Endothelial cell of umbilical vein (primary cell): ENCODE measurements around the gene ABCC4. TPM values are rescaled to one million over a fixed set of nuclear protein-coding genes. Genes with fewer than 3 reads are reported as not detected.

Experiments used
- BruUV-seq: library from RNA; stranded (reverse); fragments of 400-500 nt; replicated peaks from 2 replicates; lab custom pipeline; 2021; lab: Mats Ljungman, UMichigan
- CTCF ChIA-PET: fragments of 300-600, 350-600 bp; sonication (Branson Sonifier 250); formaldehyde crosslinking; loops from one replicate; lab custom pipeline; 2021; ENCODE audit warnings: antibody characterized with exemption, inconsistent platforms; lab: Charles Lee
- POLR2A ChIA-PET: fragments of 300-600, 350-600 bp; sonication (Branson Sonifier 250); formaldehyde crosslinking; loops from one replicate; lab custom pipeline; 2021; ENCODE audit warnings: antibody characterized with exemption, inconsistent platforms; lab: Charles Lee
- DNase-seq: peaks from one replicate; pipeline ENCODE4 v3.0.0-alpha.2; 2011; ENCODE audit warnings: low read depth, low spot score
- FAIRE-seq: peaks from 2 replicates; lab custom pipeline; 2011; peaks lifted over from hg19 to GRCh38; lab: Jason Lieb, UNC
- H2AFZ ChIP-seq: 2 replicates; pipeline ENCODE4 v1.6.0; 2012; ENCODE audit warnings: low read depth, low read length, control low read depth, inconsistent platforms
- H3K27ac ChIP-seq: 2 replicates; pipeline ENCODE4 v1.5.1; 2011; ENCODE audit warnings: low read depth, mild to moderate bottlenecking, control low read depth, low read length, moderate library complexity; ENCODE audit not compliant: insufficient read depth
- H3K27me3 ChIP-seq, 2 experiments: 2 replicates each; pipeline versions ENCODE4 v1.6.0 to v1.6.1; 2011; ENCODE audit warnings: low read length in 2 of 2, mixed read lengths in 1 of 2; ENCODE audit not compliant: control insufficient read depth in 2 of 2, insufficient read depth in 2 of 2
- H3K36me3 ChIP-seq, 2 experiments: 2 replicates in 1 of 2; 3 replicates in 1 of 2; pipeline ENCODE4 v1.5.1; 2011; ENCODE audit warnings: low read length in 2 of 2, mild to moderate bottlenecking in 1 of 2, moderate library complexity in 1 of 2; ENCODE audit not compliant: control insufficient read depth in 2 of 2, insufficient read depth in 2 of 2; ENCODE audit errors: extremely low read depth in 1 of 2
- H3K4me1 ChIP-seq: 3 replicates; pipeline ENCODE4 v1.5.1; 2011; ENCODE audit warnings: mild to moderate bottlenecking, low read length; ENCODE audit not compliant: control insufficient read depth, insufficient read depth; ENCODE audit errors: extremely low read depth
- H3K4me2 ChIP-seq: 2 replicates; pipeline ENCODE4 v1.6.1; 2011; ENCODE audit warnings: low read length, control low read depth, mixed read lengths; ENCODE audit not compliant: insufficient read depth
- H3K4me3 ChIP-seq, 3 experiments: fragments of 200-600 bp in 1 of 3; sonication (generic), shearing (Covaris generic) in 1 of 3; replicated peaks in 1 of 3; 2 replicates each; pipeline ENCODE4 v1.5.1; 2011 to 2016; ENCODE audit warnings: control low read depth in 3 of 3, low read length in 3 of 3, mild to moderate bottlenecking in 2 of 3, inconsistent platforms in 1 of 3, low read depth in 1 of 3, moderate library complexity in 1 of 3; ENCODE audit not compliant: insufficient read depth in 1 of 3
- H3K79me2 ChIP-seq: 2 replicates; pipeline ENCODE4 v1.6.0; 2012; ENCODE audit warnings: low read length, inconsistent platforms; ENCODE audit not compliant: control insufficient read depth, insufficient read depth
- H3K9ac ChIP-seq: replicated peaks from 2 replicates; pipeline ENCODE3; 2011; ENCODE audit warnings: low read length, control low read depth; ENCODE audit not compliant: insufficient read depth; ENCODE audit errors: extremely low read depth
- H3K9me1 ChIP-seq: replicated peaks from 3 replicates; pipeline ENCODE4 v1.6.0; 2011; ENCODE audit warnings: mild to moderate bottlenecking, low read length; ENCODE audit not compliant: control insufficient read depth, insufficient read depth; ENCODE audit errors: extremely low read depth
- H3K9me3 ChIP-seq: replicated peaks from 2 replicates; pipeline ENCODE4 v1.5.1; 2012; ENCODE audit warnings: low read length, inconsistent platforms; ENCODE audit not compliant: control insufficient read depth, insufficient read depth
- H4K20me1 ChIP-seq: replicated peaks from 2 replicates; pipeline ENCODE3; 2011; ENCODE audit warnings: mild to moderate bottlenecking, low read length; ENCODE audit not compliant: control insufficient read depth, insufficient read depth; ENCODE audit errors: extremely low read depth
- CTCF ChIP-seq, 2 donors: IDR thresholded peaks; 1 replicate in 1 of 2; 2 replicates in 1 of 2; pipeline ENCODE4 v1.5.1; 2011; ENCODE audit warnings: low read length in 2 of 2, mild to moderate bottlenecking in 2 of 2, moderate library complexity in 2 of 2, control low read depth in 1 of 2, inconsistent platforms in 1 of 2, low read depth in 1 of 2; ENCODE audit not compliant: insufficient read depth in 1 of 2; ENCODE audit errors: extremely low read depth in 1 of 2
- EZH2 ChIP-seq: IDR thresholded peaks from 2 replicates; pipeline ENCODE4 v1.6.1; 2012; ENCODE audit warnings: borderline replicate concordance, low read depth, mild to moderate bottlenecking, moderate library complexity, low read length, inconsistent platforms; ENCODE audit not compliant: severe bottlenecking
- FOS ChIP-seq: IDR thresholded peaks from 2 replicates; pipeline ENCODE4 v1.6.1; 2011; ENCODE audit warnings: mild to moderate bottlenecking, low read length, moderate library complexity, borderline replicate concordance; ENCODE audit not compliant: insufficient read depth
- GATA2 ChIP-seq: IDR thresholded peaks from 2 replicates; pipeline ENCODE4 v1.7.0; 2011; ENCODE audit warnings: low read depth, mild to moderate bottlenecking, moderate library complexity, mixed read lengths, low read length; ENCODE audit not compliant: insufficient read length, insufficient read depth
- JUN ChIP-seq: IDR thresholded peaks from 2 replicates; pipeline ENCODE4 v1.6.1; 2011; ENCODE audit warnings: borderline replicate concordance, low read depth; ENCODE audit not compliant: insufficient read length, insufficient read depth
- MYC ChIP-seq: IDR thresholded peaks from one replicate; pipeline ENCODE4 v1.6.1; 2011; ENCODE audit warnings: mild to moderate bottlenecking, low read depth, low read length
- POLR2A ChIP-seq: IDR thresholded peaks from 2 replicates; pipeline ENCODE4 v1.6.1; 2012; ENCODE audit warnings: low read depth, mild to moderate bottlenecking, control low read depth, low read length
- POLR2AphosphoS5 ChIP-seq: IDR thresholded peaks from 2 replicates; pipeline ENCODE4 v1.6.1; 2012; ENCODE audit warnings: low read depth, mild to moderate bottlenecking, control low read depth, low read length, moderate library complexity; ENCODE audit not compliant: insufficient read depth
- dilution Hi-C: fragments of 300-500 bp; cut with MboI; formaldehyde crosslinking; loops from one replicate; pipeline ENCODE4 v1.15.0; 2019; ENCODE audit warnings: low sequenced_read_pairs; ENCODE audit not compliant: extremely low pct_ligation_motif_present
- intact Hi-C: fragments of 100-400 bp; cut with micrococcal nuclease; formaldehyde crosslinking; loops from one replicate; pipeline ENCODE4 v1.10.0; 2022
- polyA plus RNA-seq, 4 experiments: library from polyadenylated mRNA; depleted of rRNA in 3 of 4; stranded (reverse) in 3 of 4; unstranded in 1 of 4; fragments of >200 nt; gene quantifications; 2 replicates each; pipeline versions ENCODE4 v1.2.1 to v1.2.3, GENCODE V29; 2011 to 2012; ENCODE audit warnings: missing spikeins in 1 of 4
- total RNA-seq: library from RNA; stranded (reverse); gene quantifications from 2 replicates; pipeline ENCODE4 v1.2.3, GENCODE V29; 2021
- TF ChIP-seq, protein P1 (sequence below): IDR thresholded peaks from 2 replicates; pipeline ENCODE4 v1.6.1; 2011; ENCODE audit not compliant: insufficient read depth, insufficient read length

Gene ABCC4
- total and polyA plus RNA-seq, 2 donors (not counting 3 experiments of a cell fraction or from before 2014, with no cell fraction given): 9.2 to 15.9 TPM

GRCh38 chr13:95254339-95254738 lies 46.9 kb downstream of the ABCC4 start:
- Histone ChIP-seq H3K4me1 (peaks cover 27% of the 10 kb centered on the region), H3K27ac (peak overlapping the region; percentile 52), H3K36me3 (no peaks in the 10 kb centered on the region), H3K4me2 (peak overlapping the region; percentile 54), H3K9ac (peak overlapping the region; percentile 15), H3K4me3 (no peak overlapping the region), H3K27me3 (no peaks in the 10 kb centered on the region), H3K79me2 (peaks cover 23% of the 10 kb centered on the region), H3K9me1 (no peaks in the 10 kb centered on the region), H4K20me1 (no peaks in the 10 kb centered on the region), H3K9me3 (no peaks in the 10 kb centered on the region), H2AFZ (no peak overlapping the region)
- no TSS peak for BruUV-seq
- CTCF ChIA-PET: no interaction called here
- DNase-seq: peak; percentile 18
- TF ChIP-seq JUN (peak; percentile 29), GATA2 (peak; percentile 66), MYC (no peak), POLR2A (no peak), FOS (peak; percentile 83)
- FAIRE-seq: peak; percentile 85
- POLR2A ChIA-PET: no interaction called here
- dilution Hi-C loops (no loop called here), intact Hi-C loops (loop anchor here (5.0 kb wide), 1 partner anchor 52 kb away; no protein-coding TSS in a partner anchor)

GRCh38 chr13:95253033-95253432 lies 48.2 kb downstream of the ABCC4 start:
- Histone ChIP-seq H3K4me1 (peaks cover 29% of the 10 kb centered on the region), H3K27ac (no peak overlapping the region), H3K9me1 (no peaks in the 10 kb centered on the region), H3K9me3 (no peaks in the 10 kb centered on the region), H3K4me2 (no peak overlapping the region), H3K79me2 (peaks cover 23% of the 10 kb centered on the region), H3K27me3 (no peaks in the 10 kb centered on the region), H3K9ac (no peak overlapping the region), H4K20me1 (no peaks in the 10 kb centered on the region), H3K4me3 (no peak overlapping the region), H3K36me3 (no peaks in the 10 kb centered on the region), H2AFZ (no peak overlapping the region)
- TF ChIP-seq POLR2AphosphoS5 (no peak), POLR2A (no peak), MYC (no peak), CTCF (IDR thresholded peaks at IDR 0.05; ENCODE audit: extremely low read depth in 1 of 2, insufficient read depth in 1 of 2, low read depth in 1 of 2, low read length in 2 of 2) (no peak), EZH2 (no peak), GATA2 (no peak), FOS (no peak), JUN (no peak)
- TF ChIP-seq, protein P1, sequence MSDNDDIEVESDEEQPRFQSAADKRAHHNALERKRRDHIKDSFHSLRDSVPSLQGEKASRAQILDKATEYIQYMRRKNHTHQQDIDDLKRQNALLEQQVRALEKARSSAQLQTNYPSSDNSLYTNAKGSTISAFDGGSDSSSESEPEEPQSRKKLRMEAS: no peak
- dilution Hi-C loops (no loop called here), intact Hi-C loops (loop anchor here (5.0 kb wide), 1 partner anchor 51 kb away; no protein-coding TSS in a partner anchor)
- DNase-seq (no peak), FAIRE-seq (no peak)
- BruUV-seq: no TSS peak
- CTCF ChIA-PET: no interaction called here
- POLR2A ChIA-PET: no interaction called here
